Thyroid gland (tissue), 4 donors: ENCODE results near the gene PDRG1.

Source experiments
- POLR2A ChIP-seq, 2 donors: fragments of 450-650 bp; IDR thresholded peaks; one replicate each; pipeline ENCODE4 v1.6.1; 2017; ENCODE audit warnings: antibody characterized with exemption in 2 of 2, mild to moderate bottlenecking in 2 of 2, moderate library complexity in 1 of 2
- TF ChIP-seq, protein P1 (sequence below), 6 experiments: fragments of 200-600 bp in 3 of 6; fragments of 450-650 bp in 3 of 6; sonication (generic) in 3 of 6; IDR thresholded peaks; one replicate each; pipeline ENCODE4 v1.5.1; 2016 to 2019; ENCODE audit warnings: antibody characterized with exemption in 6 of 6, mild to moderate bottlenecking in 2 of 6, inconsistent platforms in 1 of 6, moderate library complexity in 1 of 6

DNA sequence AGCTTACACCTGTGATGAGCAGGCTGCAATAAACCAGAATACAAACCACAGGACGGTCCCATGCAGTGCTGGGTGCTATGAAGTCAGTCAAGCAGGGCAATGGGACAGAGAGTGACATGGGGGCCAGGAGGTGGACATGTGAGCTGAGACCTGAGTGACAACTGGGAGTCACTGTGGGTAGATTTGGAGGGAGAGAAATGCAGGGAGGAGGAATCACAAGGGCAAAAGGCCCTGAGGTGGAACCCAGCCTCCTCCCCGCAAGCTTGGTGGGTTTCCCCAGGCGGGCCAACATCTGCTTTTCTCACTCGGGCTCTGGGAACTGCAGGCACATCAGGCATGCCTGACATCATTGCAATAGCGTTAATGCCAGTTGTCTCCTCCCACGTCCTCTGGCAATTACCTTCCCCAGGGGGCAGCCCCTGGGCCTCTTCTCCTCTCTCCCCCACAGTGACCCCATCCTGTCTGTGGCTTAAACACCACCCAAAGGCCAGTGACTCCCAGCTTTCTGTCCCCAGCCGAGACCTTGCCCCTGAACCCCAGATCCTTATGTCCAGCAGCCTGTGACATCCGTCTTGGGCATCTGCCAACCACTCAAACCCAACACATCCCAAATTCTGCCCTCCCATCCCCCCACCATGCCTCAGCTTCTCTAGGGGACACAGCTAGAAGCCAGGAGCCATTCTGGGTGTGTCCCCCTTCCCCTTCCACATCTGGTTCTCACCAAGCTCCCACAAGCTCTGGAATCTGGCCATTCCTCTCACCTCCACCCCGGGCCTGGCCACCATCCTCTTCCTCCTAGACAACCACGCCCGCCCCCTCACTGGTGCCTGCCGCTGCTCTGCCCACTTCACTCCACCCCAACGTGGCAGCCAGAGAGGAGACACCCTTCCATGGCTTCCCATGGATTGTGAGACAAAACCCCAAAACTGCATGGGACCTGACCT, 28.2 kb downstream of the PDRG1 start:
- TF ChIP-seq, protein P1, sequence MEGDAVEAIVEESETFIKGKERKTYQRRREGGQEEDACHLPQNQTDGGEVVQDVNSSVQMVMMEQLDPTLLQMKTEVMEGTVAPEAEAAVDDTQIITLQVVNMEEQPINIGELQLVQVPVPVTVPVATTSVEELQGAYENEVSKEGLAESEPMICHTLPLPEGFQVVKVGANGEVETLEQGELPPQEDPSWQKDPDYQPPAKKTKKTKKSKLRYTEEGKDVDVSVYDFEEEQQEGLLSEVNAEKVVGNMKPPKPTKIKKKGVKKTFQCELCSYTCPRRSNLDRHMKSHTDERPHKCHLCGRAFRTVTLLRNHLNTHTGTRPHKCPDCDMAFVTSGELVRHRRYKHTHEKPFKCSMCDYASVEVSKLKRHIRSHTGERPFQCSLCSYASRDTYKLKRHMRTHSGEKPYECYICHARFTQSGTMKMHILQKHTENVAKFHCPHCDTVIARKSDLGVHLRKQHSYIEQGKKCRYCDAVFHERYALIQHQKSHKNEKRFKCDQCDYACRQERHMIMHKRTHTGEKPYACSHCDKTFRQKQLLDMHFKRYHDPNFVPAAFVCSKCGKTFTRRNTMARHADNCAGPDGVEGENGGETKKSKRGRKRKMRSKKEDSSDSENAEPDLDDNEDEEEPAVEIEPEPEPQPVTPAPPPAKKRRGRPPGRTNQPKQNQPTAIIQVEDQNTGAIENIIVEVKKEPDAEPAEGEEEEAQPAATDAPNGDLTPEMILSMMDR (IDR thresholded peaks at IDR 0.05), result no peak
- TF ChIP-seq POLR2A (IDR thresholded peaks at IDR 0.05), result no peak
